ENCODE results near the gene SBF2. TPM values are rescaled to one million over a fixed set of nuclear protein-coding genes. Genes with fewer than 3 reads are reported as not detected.

Gene SBF2
- total and polyA plus RNA-seq, 4 donors = 50.3 to 74.2 (median 61.3) TPM

GRCh38 chr11:9855579-9856287 lies 438.3 kb downstream of the SBF2 start:
- DNase-seq (ENCODE audit: low read depth in 4 of 6, low spot score in 6 of 6) = no peak
- H3K9me3 ChIP-seq (ENCODE audit: control insufficient read depth, insufficient read depth, low read length) = no peaks in the 10 kb centered on the region
- H3K4me3 ChIP-seq (ENCODE audit: low read depth, low read length) = no peak overlapping the region
- WGBS (ENCODE audit: insufficient coverage) = 77% methylated on average over 2 of the region's 2 CpGs
- H3K36me3 ChIP-seq (ENCODE audit: control insufficient read depth, insufficient read depth, low read length) = no peaks in the 10 kb centered on the region
- H3K27me3 ChIP-seq (ENCODE audit: control insufficient read depth, insufficient read depth, low read length) = no peaks in the 10 kb centered on the region
- H3K27ac ChIP-seq (ENCODE audit: low read depth, low read length) = no peak overlapping the region
- no peaks in the 10 kb centered on the region for H3K4me1 ChIP-seq (ENCODE audit: control insufficient read depth, insufficient read depth, low read length)

DNA sequence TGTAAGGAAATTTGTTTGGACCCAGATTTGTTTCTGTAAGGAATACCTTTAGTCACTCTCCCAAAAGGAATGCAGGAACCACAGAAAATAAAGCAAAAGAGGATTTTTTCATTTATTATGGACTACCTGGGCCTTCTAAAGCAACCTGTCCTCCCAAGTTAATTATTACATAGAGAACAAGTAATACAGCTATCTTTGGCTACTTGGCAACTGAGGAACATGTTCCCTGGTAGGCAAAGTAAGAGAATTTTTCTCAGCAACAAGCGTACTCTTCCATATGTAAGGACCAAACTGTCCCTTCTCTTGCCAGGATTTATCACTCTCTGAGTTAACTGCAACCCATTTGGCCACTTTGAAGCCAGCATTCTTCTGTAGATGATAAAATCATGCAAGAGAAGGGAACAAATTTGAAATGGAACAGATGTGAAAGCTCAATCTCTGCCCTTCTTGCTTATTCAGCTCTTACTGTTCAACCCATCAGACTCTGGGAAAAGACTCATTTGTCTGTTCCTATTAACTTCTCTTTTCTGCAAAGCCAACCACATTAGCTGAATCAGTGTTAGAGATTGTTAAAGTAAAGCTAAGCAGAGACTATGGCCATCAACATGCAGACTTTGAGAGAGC lies 440.0 kb downstream of the SBF2 start:
- DNase-seq (ENCODE audit: low read depth in 4 of 6, low spot score in 6 of 6) = no peak
- no peaks in the 10 kb centered on the region for H3K4me1 ChIP-seq (ENCODE audit: control insufficient read depth, insufficient read depth, low read length)
- WGBS (ENCODE audit: insufficient coverage) = no CpG with 5 or more reads among the region's 1 CpG
- no peaks in the 10 kb centered on the region for H3K36me3 ChIP-seq (ENCODE audit: control insufficient read depth, insufficient read depth, low read length)
- H3K9me3 ChIP-seq (ENCODE audit: control insufficient read depth, insufficient read depth, low read length) = no peaks in the 10 kb centered on the region
- no peak overlapping the region for H3K27ac ChIP-seq (ENCODE audit: low read depth, low read length)
- no peaks in the 10 kb centered on the region for H3K27me3 ChIP-seq (ENCODE audit: control insufficient read depth, insufficient read depth, low read length)
- no peak overlapping the region for H3K4me3 ChIP-seq (ENCODE audit: low read depth, low read length)

- H3K4me3 ChIP-seq (ENCODE audit: low read depth, low read length) = no peak overlapping the region
- no peaks in the 10 kb centered on the region for H3K36me3 ChIP-seq (ENCODE audit: control insufficient read depth, insufficient read depth, low read length)
- WGBS (ENCODE audit: insufficient coverage) = no CpG with 5 or more reads among the region's 2 CpGs
- DNase-seq (ENCODE audit: low read depth in 4 of 6, low spot score in 6 of 6) = no peak
- H3K4me1 ChIP-seq (ENCODE audit: control insufficient read depth, insufficient read depth, low read length) = no peaks in the 10 kb centered on the region
- no peaks in the 10 kb centered on the region for H3K27me3 ChIP-seq (ENCODE audit: control insufficient read depth, insufficient read depth, low read length)
- no peak overlapping the region for H3K27ac ChIP-seq (ENCODE audit: low read depth, low read length)
- no peaks in the 10 kb centered on the region for H3K9me3 ChIP-seq (ENCODE audit: control insufficient read depth, insufficient read depth, low read length)
Measured at GRCh38 chr11:9852465-9852864, 441.6 kb downstream of the SBF2 start.

DNA sequence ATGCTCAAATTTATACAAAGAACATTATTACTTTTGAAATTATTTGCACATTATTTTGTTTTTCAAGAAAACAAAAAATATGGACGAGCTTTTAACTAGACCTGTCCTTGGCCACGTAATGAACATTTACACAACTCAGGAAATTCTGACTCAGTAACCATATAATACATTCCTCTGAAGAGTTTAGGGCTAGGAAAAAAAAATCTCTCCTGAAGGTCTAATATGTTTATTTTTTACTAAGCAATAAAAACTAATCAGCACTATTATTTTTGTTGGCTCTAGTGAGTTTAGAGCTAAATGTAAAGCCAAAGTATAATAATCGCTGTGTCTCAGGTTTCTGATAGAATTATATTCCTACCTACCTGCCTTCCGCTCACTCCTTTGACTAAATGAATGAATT lies 442.7 kb downstream of the SBF2 start:
- WGBS (ENCODE audit: insufficient coverage) = no CpG with 5 or more reads among the region's 4 CpGs
- H3K27ac ChIP-seq (ENCODE audit: low read depth, low read length) = no peak overlapping the region
- no peaks in the 10 kb centered on the region for H3K36me3 ChIP-seq (ENCODE audit: control insufficient read depth, insufficient read depth, low read length)
- no peaks in the 10 kb centered on the region for H3K27me3 ChIP-seq (ENCODE audit: control insufficient read depth, insufficient read depth, low read length)
- no peak overlapping the region for H3K4me3 ChIP-seq (ENCODE audit: low read depth, low read length)
- no peaks in the 10 kb centered on the region for H3K9me3 ChIP-seq (ENCODE audit: control insufficient read depth, insufficient read depth, low read length)
- DNase-seq (ENCODE audit: low read depth in 4 of 6, low spot score in 6 of 6) = no peak
- no peaks in the 10 kb centered on the region for H3K4me1 ChIP-seq (ENCODE audit: control insufficient read depth, insufficient read depth, low read length)

GRCh38 chr11:9850224-9850895 lies 443.7 kb downstream of the SBF2 start:
- H3K4me3 ChIP-seq (ENCODE audit: low read depth, low read length) = no peak overlapping the region
- H3K27me3 ChIP-seq (ENCODE audit: control insufficient read depth, insufficient read depth, low read length) = no peaks in the 10 kb centered on the region
- H3K36me3 ChIP-seq (ENCODE audit: control insufficient read depth, insufficient read depth, low read length) = no peaks in the 10 kb centered on the region
- H3K4me1 ChIP-seq (ENCODE audit: control insufficient read depth, insufficient read depth, low read length) = no peaks in the 10 kb centered on the region
- no peak overlapping the region for H3K27ac ChIP-seq (ENCODE audit: low read depth, low read length)
- no peak for DNase-seq (ENCODE audit: low read depth in 4 of 6, low spot score in 6 of 6)
- H3K9me3 ChIP-seq (ENCODE audit: control insufficient read depth, insufficient read depth, low read length) = no peaks in the 10 kb centered on the region
- WGBS (ENCODE audit: insufficient coverage) = no CpG with 5 or more reads among the region's 1 CpG

GRCh38 chr11:9849389-9849788 lies 444.6 kb downstream of the SBF2 start:
- H3K27me3 ChIP-seq (ENCODE audit: control insufficient read depth, insufficient read depth, low read length) = no peaks in the 10 kb centered on the region
- no peaks in the 10 kb centered on the region for H3K36me3 ChIP-seq (ENCODE audit: control insufficient read depth, insufficient read depth, low read length)
- H3K4me1 ChIP-seq (ENCODE audit: control insufficient read depth, insufficient read depth, low read length) = no peaks in the 10 kb centered on the region
- no peak overlapping the region for H3K4me3 ChIP-seq (ENCODE audit: low read depth, low read length)
- DNase-seq (ENCODE audit: low read depth in 4 of 6, low spot score in 6 of 6) = no peak
- no CpG with 5 or more reads among the region's 1 CpG for WGBS (ENCODE audit: insufficient coverage)
- H3K27ac ChIP-seq (ENCODE audit: low read depth, low read length) = no peak overlapping the region
- H3K9me3 ChIP-seq (ENCODE audit: control insufficient read depth, insufficient read depth, low read length) = no peaks in the 10 kb centered on the region

GRCh38 chr11:9847636-9848035 lies 446.4 kb downstream of the SBF2 start:
- Histone ChIP-seq H3K27ac (ENCODE audit: low read depth, low read length) (no peak overlapping the region), H3K4me3 (ENCODE audit: low read depth, low read length) (no peak overlapping the region), H3K36me3 (ENCODE audit: control insufficient read depth, insufficient read depth, low read length) (no peaks in the 10 kb centered on the region), H3K4me1 (ENCODE audit: control insufficient read depth, insufficient read depth, low read length) (no peaks in the 10 kb centered on the region), H3K27me3 (ENCODE audit: control insufficient read depth, insufficient read depth, low read length) (no peaks in the 10 kb centered on the region), H3K9me3 (ENCODE audit: control insufficient read depth, insufficient read depth, low read length) (no peaks in the 10 kb centered on the region)
- WGBS (ENCODE audit: insufficient coverage) = 69% methylated on average over 1 of the region's 3 CpGs
- DNase-seq (ENCODE audit: low read depth in 4 of 6, low spot score in 6 of 6) = no peak

DNA sequence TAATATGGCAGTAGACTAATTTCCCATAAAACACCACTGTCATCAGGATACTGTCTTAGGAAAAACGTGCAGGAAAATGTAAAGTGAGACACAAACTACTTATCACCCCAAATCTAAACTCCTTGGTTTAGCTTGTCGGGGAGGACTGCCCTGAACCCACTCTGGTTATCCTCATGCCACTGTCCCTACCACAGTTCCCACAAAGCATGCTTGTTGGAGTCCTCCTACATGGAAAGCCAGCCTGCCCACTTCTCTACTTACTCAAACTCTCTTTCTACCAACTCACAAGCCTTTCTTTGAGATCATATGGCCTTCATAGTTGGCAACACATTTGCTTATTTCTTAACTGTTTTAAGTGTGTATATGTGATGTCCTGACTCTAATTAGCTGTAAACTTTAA lies 451.1 kb downstream of the SBF2 start:
- Histone ChIP-seq H3K9me3 (ENCODE audit: control insufficient read depth, insufficient read depth, low read length) (no peaks in the 10 kb centered on the region), H3K4me1 (ENCODE audit: control insufficient read depth, insufficient read depth, low read length) (no peaks in the 10 kb centered on the region), H3K27ac (ENCODE audit: low read depth, low read length) (no peak overlapping the region), H3K4me3 (ENCODE audit: low read depth, low read length) (no peak overlapping the region), H3K27me3 (ENCODE audit: control insufficient read depth, insufficient read depth, low read length) (no peaks in the 10 kb centered on the region), H3K36me3 (ENCODE audit: control insufficient read depth, insufficient read depth, low read length) (peaks cover 9% of the 10 kb centered on the region)
- WGBS (ENCODE audit: insufficient coverage) = 100% methylated on average over 1 of the region's 2 CpGs
- no peak for DNase-seq (ENCODE audit: low read depth in 4 of 6, low spot score in 6 of 6)

GRCh38 chr11:9840460-9841004 lies 453.5 kb downstream of the SBF2 start:
- no peaks in the 10 kb centered on the region for H3K4me1 ChIP-seq (ENCODE audit: control insufficient read depth, insufficient read depth, low read length)
- DNase-seq (ENCODE audit: low read depth in 4 of 6, low spot score in 6 of 6) = no peak
- H3K27ac ChIP-seq (ENCODE audit: low read depth, low read length) = no peak overlapping the region
- H3K36me3 ChIP-seq (ENCODE audit: control insufficient read depth, insufficient read depth, low read length) = peaks cover 9% of the 10 kb centered on the region
- no peaks in the 10 kb centered on the region for H3K27me3 ChIP-seq (ENCODE audit: control insufficient read depth, insufficient read depth, low read length)
- no peaks in the 10 kb centered on the region for H3K9me3 ChIP-seq (ENCODE audit: control insufficient read depth, insufficient read depth, low read length)
- no CpG with 5 or more reads among the region's 1 CpG for WGBS (ENCODE audit: insufficient coverage)
- H3K4me3 ChIP-seq (ENCODE audit: low read depth, low read length) = no peak overlapping the region

All from spinal cord (tissue), 10 donors.